SK-N-SH (cell line): ENCODE data around the gene PPIF. TPM values are rescaled to one million over a fixed set of nuclear protein-coding genes. Genes with fewer than 3 reads are reported as not detected.

Source experiments
- CTCF ChIA-PET: fragments of 300-600, 350-600 bp; formaldehyde crosslinking; extraction: SDS; loops from one replicate; lab custom pipeline; 2021; lab: Yijun Ruan, JAX
- POLR2A ChIA-PET: fragments of 350-600 bp; sonication (Branson Sonifier 250); formaldehyde crosslinking; extraction: SDS; loops from one replicate; lab custom pipeline; 2020; ENCODE audit warnings: antibody characterized with exemption, inconsistent platforms; lab: Yijun Ruan, JAX
- DNase-seq: peaks from one replicate; pipeline ENCODE4 v3.0.0; 2012
- H2AFZ ChIP-seq: fragments of 200-600 bp; sonication (generic); 2 replicates; pipeline ENCODE4 v1.8.1; 2016; ENCODE audit warnings: antibody characterized with exemption, mild to moderate bottlenecking, low read depth
- H3F3A ChIP-seq: fragments of 200-600 bp; sonication (generic); replicated peaks from 2 replicates; pipeline ENCODE3; 2016; ENCODE audit warnings: antibody characterized with exemption, mild to moderate bottlenecking; ENCODE audit not compliant: insufficient read depth
- H3K27ac ChIP-seq, 2 experiments: fragments of 200-500 bp in 1 of 2; fragments of 200-600 bp in 1 of 2; sonication (Bioruptor generic) in 1 of 2; sonication (generic), shearing (Covaris generic) in 1 of 2; 2 replicates each; pipeline versions ENCODE4 v1.5.1 to v1.6.1; 2014 to 2016; ENCODE audit warnings: low read depth in 2 of 2, inconsistent platforms in 1 of 2, low read length in 1 of 2, mild to moderate bottlenecking in 1 of 2, mixed read lengths in 1 of 2
- H3K27me3 ChIP-seq: fragments of 200-600 bp; sonication (generic), shearing (Covaris generic); 2 replicates; pipeline ENCODE4 v1.6.1; 2016; ENCODE audit warnings: mixed run types; ENCODE audit not compliant: insufficient read depth
- H3K36me3 ChIP-seq, 2 experiments: fragments of 200-500 bp in 1 of 2; fragments of 200-600 bp in 1 of 2; sonication (Bioruptor generic) in 1 of 2; sonication (generic) in 1 of 2; replicated peaks in 1 of 2; 2 replicates each; pipeline versions ENCODE3 to v1.5.1; 2014 to 2016; ENCODE audit warnings: low read length in 1 of 2, mild to moderate bottlenecking in 1 of 2; ENCODE audit not compliant: insufficient read depth in 2 of 2, control insufficient read depth in 1 of 2
- H3K4me1 ChIP-seq, 2 experiments: fragments of 200-500 bp in 1 of 2; fragments of 200-600 bp in 1 of 2; sonication (Bioruptor generic) in 1 of 2; sonication (generic), shearing (Covaris generic) in 1 of 2; 2 replicates each; pipeline versions ENCODE4 v1.5.1 to v1.6.1; 2014 to 2016; ENCODE audit warnings: low read depth in 1 of 2, low read length in 1 of 2, mixed run types in 1 of 2; ENCODE audit not compliant: insufficient read depth in 2 of 2, control insufficient read depth in 1 of 2
- H3K4me2 ChIP-seq: fragments of 200-600 bp; sonication (generic), shearing (Covaris generic); 2 replicates; pipeline ENCODE4 v1.6.1; 2017; ENCODE audit warnings: mixed run types
- H3K4me3 ChIP-seq, 2 experiments: fragments of 200-500 bp in 1 of 2; fragments of 200-600 bp in 1 of 2; sonication (Bioruptor generic) in 1 of 2; sonication (generic), shearing (Covaris generic) in 1 of 2; 2 replicates each; pipeline versions ENCODE4 v1.5.1 to v1.8.1; 2014 to 2016; ENCODE audit warnings: low read depth in 2 of 2, inconsistent platforms in 1 of 2, low read length in 1 of 2, mild to moderate bottlenecking in 1 of 2, mixed read lengths in 1 of 2, moderate library complexity in 1 of 2
- H3K79me2 ChIP-seq: fragments of 200-600 bp; sonication (generic); 2 replicates; pipeline ENCODE4 v1.8.1; 2017; ENCODE audit warnings: mild to moderate bottlenecking; ENCODE audit not compliant: insufficient read depth
- H3K9ac ChIP-seq: fragments of 200-600 bp; sonication (generic); 2 replicates; pipeline ENCODE4 v1.6.1; 2017; ENCODE audit warnings: mixed run types
- H3K9me2 ChIP-seq: fragments of 200-600 bp; sonication (generic); 2 replicates; pipeline ENCODE4 v1.6.1; 2017; ENCODE audit warnings: mixed run types
- H3K9me3 ChIP-seq: fragments of 200-600 bp; sonication (generic); 2 replicates; pipeline ENCODE4 v1.6.1; 2017; ENCODE audit warnings: mixed run types, mild to moderate bottlenecking, moderate library complexity
- H4K20me1 ChIP-seq: fragments of 200-600 bp; sonication (generic); 2 replicates; pipeline ENCODE4 v1.6.1; 2017; ENCODE audit warnings: mild to moderate bottlenecking, mixed run types; ENCODE audit not compliant: insufficient read depth
- CTCF ChIP-seq: fragments of 200-600 bp; sonication (generic); IDR thresholded peaks from 2 replicates; pipeline ENCODE4 v1.6.1; 2017; ENCODE audit warnings: antibody characterized with exemption, mild to moderate bottlenecking, moderate library complexity
- EP300 ChIP-seq, 2 experiments: IDR thresholded peaks; 2 replicates each; pipeline versions ENCODE4 v1.4.0 to v1.6.1; 2012; ENCODE audit warnings: borderline replicate concordance in 1 of 2, low read depth in 1 of 2, low read length in 1 of 2
- JUND ChIP-seq: IDR thresholded peaks from 2 replicates; pipeline ENCODE4 v1.4.0; 2012
- NFIC ChIP-seq: IDR thresholded peaks from 2 replicates; pipeline ENCODE4 v1.4.0; 2012; ENCODE audit warnings: borderline replicate concordance
- NRF1 ChIP-seq: IDR thresholded peaks from 2 replicates; pipeline ENCODE4 v1.6.1; 2012; ENCODE audit warnings: low read depth, mild to moderate bottlenecking, low read length
- SIN3A ChIP-seq: IDR thresholded peaks from 2 replicates; pipeline ENCODE4 v1.6.1; 2012; ENCODE audit warnings: low read depth, mild to moderate bottlenecking, low read length, moderate library complexity, borderline replicate concordance
- TCF12 ChIP-seq: IDR thresholded peaks from 2 replicates; pipeline ENCODE4 v1.4.0; 2012
- WGBS: methylation state at CpG from one replicate; pipeline ENCODE4 v1.1.6; 2017; ENCODE audit warnings: low lambda C conversion rate; 5-methylcytosine and 5-hydroxymethylcytosine counted together
- polyA plus RNA-seq, 3 experiments: library from polyadenylated mRNA; depleted of rRNA; stranded (reverse); fragments of >200 nt; gene quantifications; 2 replicates each; pipeline ENCODE4 v1.2.3, GENCODE V29; 2012
- TF ChIP-seq, protein P1 (sequence below): IDR thresholded peaks from 2 replicates; pipeline ENCODE4 v1.4.0; 2012; ENCODE audit warnings: low read depth, borderline replicate concordance
- TF ChIP-seq, protein P2 (sequence below): IDR thresholded peaks from 2 replicates; pipeline ENCODE4 v1.6.1; 2012; ENCODE audit warnings: mild to moderate bottlenecking, low read depth, low read length, moderate library complexity

The PPIF gene
- polyA plus RNA-seq, 1 of the 3 experiments (the other 2 are of a cell fraction): 85.9 TPM

DNA sequence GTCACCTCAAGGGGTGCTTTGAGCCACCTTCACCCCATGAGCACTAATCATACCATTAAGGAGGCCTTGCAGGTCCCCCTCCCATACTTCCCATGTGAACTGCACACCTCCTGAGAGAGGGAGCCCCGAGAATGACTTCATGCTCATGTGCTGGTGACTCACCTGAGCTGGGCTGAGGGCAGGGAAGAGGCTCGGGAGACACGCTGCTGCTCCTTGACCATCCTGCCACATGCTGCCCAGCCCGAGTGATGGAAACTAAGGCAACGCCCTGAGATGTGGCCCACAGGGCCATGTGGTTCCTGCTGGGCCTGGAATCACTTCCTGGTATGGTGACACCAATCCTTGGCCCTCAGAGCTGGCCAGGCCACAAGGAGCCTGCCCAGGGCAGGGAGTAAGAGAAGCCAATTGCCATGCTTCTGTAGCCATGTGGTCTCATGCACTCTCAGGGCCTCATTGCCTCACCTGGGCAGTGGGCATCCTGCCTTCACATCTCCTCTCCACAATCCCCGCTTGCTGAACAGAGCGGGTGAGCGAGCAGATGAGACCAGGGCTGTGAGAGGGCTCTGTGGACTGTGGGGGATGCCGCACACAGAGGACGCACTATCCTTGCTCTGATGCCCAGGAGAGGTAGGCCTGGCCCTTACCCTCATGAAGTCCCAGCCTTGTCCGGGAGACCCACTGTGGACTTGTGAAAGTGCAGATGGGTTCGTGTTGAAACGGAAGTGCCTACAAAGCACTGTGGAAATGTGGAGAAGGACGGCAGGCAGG lies 18.3 kb upstream of the PPIF start:
- H3K4me2 ChIP-seq: no peak overlapping the region
- no peaks in the 10 kb centered on the region for H3K9me3 ChIP-seq
- no peak overlapping the region for H3K4me3 ChIP-seq
- H3K27ac ChIP-seq: no peak overlapping the region
- DNase-seq: no peak
- H3K9ac ChIP-seq: no peak overlapping the region
- TF ChIP-seq NRF1 (no peak), EP300 (IDR thresholded peaks at IDR 0.05; ENCODE audit: borderline replicate concordance in 1 of 2, low read depth in 1 of 2, low read length in 1 of 2) (no peak), JUND (no peak), TCF12 (no peak), CTCF (no peak), SIN3A (no peak), NFIC (no peak)
- TF ChIP-seq, protein P1, sequence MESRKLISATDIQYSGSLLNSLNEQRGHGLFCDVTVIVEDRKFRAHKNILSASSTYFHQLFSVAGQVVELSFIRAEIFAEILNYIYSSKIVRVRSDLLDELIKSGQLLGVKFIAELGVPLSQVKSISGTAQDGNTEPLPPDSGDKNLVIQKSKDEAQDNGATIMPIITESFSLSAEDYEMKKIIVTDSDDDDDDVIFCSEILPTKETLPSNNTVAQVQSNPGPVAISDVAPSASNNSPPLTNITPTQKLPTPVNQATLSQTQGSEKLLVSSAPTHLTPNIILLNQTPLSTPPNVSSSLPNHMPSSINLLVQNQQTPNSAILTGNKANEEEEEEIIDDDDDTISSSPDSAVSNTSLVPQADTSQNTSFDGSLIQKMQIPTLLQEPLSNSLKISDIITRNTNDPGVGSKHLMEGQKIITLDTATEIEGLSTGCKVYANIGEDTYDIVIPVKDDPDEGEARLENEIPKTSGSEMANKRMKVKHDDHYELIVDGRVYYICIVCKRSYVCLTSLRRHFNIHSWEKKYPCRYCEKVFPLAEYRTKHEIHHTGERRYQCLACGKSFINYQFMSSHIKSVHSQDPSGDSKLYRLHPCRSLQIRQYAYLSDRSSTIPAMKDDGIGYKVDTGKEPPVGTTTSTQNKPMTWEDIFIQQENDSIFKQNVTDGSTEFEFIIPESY: no peak
- TF ChIP-seq, protein P2, sequence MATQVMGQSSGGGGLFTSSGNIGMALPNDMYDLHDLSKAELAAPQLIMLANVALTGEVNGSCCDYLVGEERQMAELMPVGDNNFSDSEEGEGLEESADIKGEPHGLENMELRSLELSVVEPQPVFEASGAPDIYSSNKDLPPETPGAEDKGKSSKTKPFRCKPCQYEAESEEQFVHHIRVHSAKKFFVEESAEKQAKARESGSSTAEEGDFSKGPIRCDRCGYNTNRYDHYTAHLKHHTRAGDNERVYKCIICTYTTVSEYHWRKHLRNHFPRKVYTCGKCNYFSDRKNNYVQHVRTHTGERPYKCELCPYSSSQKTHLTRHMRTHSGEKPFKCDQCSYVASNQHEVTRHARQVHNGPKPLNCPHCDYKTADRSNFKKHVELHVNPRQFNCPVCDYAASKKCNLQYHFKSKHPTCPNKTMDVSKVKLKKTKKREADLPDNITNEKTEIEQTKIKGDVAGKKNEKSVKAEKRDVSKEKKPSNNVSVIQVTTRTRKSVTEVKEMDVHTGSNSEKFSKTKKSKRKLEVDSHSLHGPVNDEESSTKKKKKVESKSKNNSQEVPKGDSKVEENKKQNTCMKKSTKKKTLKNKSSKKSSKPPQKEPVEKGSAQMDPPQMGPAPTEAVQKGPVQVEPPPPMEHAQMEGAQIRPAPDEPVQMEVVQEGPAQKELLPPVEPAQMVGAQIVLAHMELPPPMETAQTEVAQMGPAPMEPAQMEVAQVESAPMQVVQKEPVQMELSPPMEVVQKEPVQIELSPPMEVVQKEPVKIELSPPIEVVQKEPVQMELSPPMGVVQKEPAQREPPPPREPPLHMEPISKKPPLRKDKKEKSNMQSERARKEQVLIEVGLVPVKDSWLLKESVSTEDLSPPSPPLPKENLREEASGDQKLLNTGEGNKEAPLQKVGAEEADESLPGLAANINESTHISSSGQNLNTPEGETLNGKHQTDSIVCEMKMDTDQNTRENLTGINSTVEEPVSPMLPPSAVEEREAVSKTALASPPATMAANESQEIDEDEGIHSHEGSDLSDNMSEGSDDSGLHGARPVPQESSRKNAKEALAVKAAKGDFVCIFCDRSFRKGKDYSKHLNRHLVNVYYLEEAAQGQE: no peak
- no peaks in the 10 kb centered on the region for H3K79me2 ChIP-seq
- H2AFZ ChIP-seq: no peak overlapping the region
- H3K9me2 ChIP-seq: no peaks in the 10 kb centered on the region
- H3K27me3 ChIP-seq: no peaks in the 10 kb centered on the region
- ChIA-PET POLR2A (no interaction called here), CTCF (no interaction called here)
- WGBS: 95% methylated on average over 10 of the region's 14 CpGs
- no peaks in the 10 kb centered on the region for H4K20me1 ChIP-seq
- H3F3A ChIP-seq: peaks cover 10% of the 10 kb centered on the region
- no peaks in the 10 kb centered on the region; a peak in 2 of 4 replicates for H3K4me1 ChIP-seq
- no peaks in the 10 kb centered on the region for H3K36me3 ChIP-seq
